Hepatic stellate cell (primary cell): ENCODE measurements around the gene GLOD4.
A peak's percentile ranks its signal among the peaks of the same experiment; 100 is the strongest.
"Not testable (repeated sequence)": the region's sequence is repeated elsewhere in the genome, so short reads cannot be mapped to it uniquely, and the experiment has no call there.

Source experiments
- DNase-seq: peaks from one replicate; pipeline ENCODE4 v3.0.0; 2011; ENCODE audit warnings: low spot score

Gene GLOD4

GRCh38 chr17:802901-803881, 21.1 kb upstream of the GLOD4 start:
- DNase-seq: no peak

GRCh38 chr17:802481-802880, 20.4 kb upstream of the GLOD4 start:
- DNase-seq: no peak

GRCh38 chr17:801660-802059, 19.6 kb upstream of the GLOD4 start:
- DNase-seq: no peak

DNA sequence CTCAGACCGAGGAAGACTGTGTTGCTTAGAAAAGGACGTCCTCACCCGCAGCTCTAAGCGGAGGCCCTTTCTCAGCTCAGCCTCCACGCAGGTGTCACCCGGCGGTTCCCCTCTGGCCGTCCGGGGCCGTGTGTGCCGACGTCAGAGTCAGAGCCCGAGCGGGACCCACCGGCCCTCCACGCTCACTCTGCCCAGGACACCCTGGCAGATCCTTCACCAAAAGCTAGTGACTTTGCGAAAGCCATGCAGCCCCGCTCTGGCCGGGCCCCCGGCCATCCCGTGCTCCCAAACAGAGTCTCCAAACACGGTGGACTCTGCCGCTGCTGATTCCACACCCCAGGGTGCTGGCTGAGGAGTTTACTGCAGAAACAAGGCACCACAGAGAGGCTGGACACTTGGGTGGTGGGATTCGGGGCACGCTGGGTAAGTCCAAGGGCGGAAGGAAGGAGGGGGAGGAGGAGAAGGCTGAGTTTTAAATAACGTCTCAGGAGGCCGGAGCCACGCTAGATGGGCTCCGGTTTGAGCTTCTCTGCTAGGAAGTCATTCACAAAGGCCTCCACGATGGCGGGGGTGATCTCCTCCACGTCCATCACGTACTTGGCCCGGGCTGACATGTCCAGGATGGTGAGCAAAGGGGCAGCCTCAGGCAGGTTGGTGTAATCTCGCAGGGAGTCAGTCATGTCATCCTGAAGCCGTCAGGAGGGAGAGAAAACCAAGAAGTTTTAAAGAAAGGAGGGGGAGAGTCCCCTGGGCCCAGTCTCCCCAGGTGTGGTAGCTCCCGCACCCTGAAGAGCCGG, 18.6 kb upstream of the GLOD4 start:
- no peak for DNase-seq

GRCh38 chr17:799261-799660, 17.2 kb upstream of the GLOD4 start:
- DNase-seq: no peak

DNA sequence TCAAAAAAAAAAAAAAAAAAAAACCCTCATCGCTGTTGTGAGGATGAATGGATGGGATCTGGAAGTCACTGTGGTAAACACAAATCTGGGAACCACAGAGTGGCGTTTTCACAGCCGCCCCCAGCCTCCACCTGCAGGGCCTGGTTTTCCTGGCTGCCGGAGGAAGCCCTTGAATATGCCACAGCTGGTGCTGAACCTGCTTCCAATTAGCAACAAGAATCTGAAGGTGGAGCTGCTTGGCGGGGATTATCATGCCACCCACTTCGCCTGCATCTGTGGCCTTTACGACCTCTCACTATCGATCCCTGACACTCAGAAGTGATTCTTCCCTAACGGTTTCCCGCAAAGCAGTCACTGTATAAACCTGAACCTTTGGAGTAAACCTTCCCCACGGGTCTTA, 16.2 kb upstream of the GLOD4 start:
- no peak for DNase-seq

DNA sequence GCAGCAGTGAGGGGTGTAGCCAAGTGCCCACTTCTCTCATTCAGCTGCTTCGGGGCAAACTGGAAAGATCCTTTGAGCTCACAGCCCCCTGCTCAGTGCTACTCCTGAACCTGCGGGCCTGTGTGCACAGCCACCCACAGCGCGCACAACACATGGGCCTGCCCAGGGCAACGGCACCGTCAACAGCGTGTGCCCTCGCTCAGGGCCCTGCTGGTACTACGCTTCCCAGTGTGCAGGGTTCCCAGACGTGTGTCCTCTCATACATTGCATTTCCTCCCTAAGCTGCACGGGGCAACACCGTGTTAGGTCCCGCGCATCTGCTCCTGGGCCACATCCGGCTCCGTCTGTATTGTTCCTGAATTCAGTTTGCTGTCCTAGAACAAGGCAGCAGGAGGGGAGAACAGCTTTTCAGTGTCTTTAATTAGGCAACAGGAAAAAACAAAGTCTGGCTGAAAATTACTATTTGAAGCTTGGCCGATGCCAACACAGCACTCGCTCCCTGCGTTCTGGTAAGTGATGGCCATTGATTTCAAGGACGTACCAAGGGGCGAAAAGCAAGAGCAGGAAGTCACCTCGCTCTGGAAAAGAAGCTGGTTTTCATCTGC, 15.3 kb upstream of the GLOD4 start:
- DNase-seq: no peak

DNA sequence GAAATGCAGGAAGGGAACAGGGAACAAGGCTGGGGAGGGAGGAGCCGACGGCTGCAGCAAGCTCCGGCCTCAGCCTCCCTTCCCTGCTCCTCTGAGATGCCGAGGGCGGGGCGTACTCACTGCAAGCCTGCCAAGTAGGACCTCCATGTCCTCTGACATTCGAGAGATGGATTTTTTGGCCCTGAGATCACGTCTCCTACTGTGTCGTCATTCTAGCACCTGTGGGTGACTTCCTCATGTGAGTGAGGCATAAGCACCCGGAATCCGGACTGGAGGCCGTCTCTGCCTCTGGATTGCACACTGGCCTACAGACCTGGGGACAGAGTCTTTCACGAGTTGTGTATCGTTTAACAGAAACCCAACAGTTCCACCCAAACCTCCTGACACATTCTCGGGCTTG, 14.5 kb upstream of the GLOD4 start:
- no peak for DNase-seq

- no peak for DNase-seq
Measured at GRCh38 chr17:795721-796120, 13.6 kb upstream of the GLOD4 start.

DNA sequence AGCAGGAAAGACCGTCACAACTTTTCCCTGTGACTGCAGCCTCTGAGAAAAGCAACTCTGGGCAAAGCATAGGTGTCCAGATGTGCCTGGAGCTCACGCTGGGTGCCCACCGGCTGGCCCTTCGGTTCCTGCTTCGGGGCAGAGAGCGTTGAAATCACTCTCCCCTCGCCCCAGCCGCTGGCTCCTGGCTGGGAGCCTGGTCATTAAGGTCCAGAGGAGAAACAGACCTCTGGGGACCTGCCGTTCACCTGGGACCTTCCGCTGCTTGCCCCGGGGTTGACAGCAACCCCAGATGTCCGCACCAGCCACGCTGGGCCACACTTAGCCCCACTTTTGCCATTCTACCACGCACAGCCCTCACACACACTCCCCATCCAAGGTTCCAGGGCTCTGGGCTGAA, 13.2 kb upstream of the GLOD4 start:
- DNase-seq: no peak

DNA sequence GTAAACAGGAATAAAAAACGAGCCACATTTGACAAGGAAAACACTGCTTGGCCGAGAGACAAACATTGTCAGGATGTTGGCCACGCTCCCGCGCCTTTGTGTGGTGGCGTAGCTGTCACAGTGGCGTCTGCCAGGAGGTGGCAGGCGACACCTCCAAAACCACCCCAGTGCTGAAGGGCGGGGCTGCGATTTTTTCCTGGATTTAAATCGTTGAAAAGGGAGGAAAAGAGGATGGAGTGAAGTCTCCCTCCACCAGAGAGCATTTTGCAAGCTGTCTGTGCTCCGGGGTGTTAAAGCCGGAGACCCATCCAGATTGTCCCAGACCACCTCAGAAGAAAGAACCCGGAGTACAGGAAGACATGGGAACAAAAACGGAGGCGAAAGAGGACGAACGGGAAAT, 12.8 kb upstream of the GLOD4 start:
- peak; percentile 90 for DNase-seq

GRCh38 chr17:792277-792676, 10.2 kb upstream of the GLOD4 start:
- no peak for DNase-seq

GRCh38 chr17:791829-792228, 9.7 kb upstream of the GLOD4 start:
- no peak for DNase-seq

DNA sequence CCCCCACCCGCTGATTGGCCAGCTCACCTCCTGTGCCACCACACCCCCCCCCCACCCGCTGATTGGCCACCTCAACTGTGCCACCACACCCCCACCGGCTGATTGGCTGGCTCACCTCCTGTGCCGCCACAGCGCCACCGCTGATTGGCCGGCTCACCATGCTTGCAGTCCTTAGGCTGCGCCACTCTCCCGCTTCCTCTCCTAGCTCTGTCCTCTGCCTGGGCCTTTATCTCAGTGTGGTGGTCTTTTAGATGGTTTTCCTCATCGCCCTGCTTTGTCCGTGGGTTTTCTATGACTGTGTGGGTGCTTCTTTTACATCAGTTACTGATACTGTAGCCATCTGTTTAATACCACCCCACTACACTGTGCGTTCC, 8.8 kb upstream of the GLOD4 start:
- not testable (repeated sequence) for DNase-seq

DNA sequence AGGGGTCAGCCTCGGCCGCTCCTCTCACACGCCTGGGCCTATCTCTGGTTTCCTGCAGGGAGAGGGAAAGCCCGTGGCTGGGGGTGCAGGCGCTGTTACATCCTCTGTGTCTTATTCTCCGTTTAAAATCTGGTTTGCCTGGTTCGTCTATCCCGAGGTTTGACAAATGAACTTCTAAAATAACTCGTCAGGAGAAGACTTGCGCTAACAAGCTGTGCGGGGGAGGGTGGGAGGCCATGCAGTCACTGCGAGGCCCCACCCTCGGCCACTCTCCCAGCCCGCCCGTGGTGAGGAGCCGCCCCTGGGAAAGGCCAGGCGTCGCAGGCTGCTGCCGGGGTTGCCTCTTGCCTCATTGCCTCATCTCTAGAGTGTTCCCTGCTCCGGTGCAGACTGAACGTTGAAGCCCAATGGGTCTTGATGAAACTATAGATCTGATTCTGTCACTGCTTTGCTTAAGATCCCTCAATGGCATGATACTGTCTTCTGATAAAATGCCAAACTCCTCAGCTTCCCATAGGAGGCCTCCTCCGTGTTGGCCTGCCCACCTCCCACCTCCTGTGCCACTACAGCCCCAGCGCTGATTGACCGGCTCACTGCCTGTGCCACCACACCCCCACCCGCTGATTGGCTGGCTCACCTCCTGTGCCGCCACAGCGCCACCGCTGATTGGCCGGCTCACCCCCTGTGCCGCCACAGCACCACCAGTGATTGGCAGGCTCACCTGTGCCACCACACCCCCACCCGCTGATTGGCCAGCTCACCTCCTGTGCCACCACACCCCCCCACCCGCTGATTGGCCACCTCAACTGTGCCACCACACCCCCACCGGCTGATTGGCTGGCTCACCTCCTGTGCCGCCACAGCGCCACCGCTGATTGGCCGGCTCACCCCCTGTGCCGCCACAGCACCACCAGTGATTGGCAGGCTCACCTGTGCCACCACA, 8.1 kb upstream of the GLOD4 start:
- DNase-seq: not testable (repeated sequence)

- DNase-seq: no peak
Measured at GRCh38 chr17:789160-789840, 7.2 kb upstream of the GLOD4 start.

GRCh38 chr17:788551-788950, 6.5 kb upstream of the GLOD4 start:
- no peak for DNase-seq

DNA sequence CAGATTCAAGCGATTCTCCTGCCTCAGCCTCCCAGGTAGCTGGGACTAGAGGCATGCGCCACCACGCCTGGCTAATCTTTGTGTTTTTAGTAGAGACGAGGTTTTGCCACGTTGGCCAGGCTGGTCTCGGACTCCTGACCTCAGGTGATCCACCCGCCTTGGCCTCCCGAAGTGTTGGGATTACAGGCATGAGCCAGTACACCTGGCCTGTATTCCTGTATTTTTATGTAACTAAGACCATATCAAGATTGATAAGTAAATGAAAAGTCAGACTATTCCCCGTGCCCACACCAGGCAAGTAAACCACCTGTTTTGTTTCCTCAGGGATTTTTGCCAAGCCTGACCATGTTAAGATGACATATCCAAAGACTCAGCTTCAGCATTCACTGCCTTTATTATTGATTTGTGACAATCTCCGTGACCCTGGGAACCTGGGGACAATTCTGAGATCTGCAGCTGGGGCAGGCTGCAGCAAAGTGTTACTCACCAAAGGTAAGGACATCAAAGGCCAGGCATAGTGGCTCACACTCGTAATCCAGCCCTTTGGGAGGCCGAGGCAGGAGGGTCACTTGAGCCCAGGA, 5.7 kb upstream of the GLOD4 start:
- no peak for DNase-seq

- not testable (repeated sequence) for DNase-seq
Measured at GRCh38 chr17:785901-786300, 3.8 kb upstream of the GLOD4 start.

DNA sequence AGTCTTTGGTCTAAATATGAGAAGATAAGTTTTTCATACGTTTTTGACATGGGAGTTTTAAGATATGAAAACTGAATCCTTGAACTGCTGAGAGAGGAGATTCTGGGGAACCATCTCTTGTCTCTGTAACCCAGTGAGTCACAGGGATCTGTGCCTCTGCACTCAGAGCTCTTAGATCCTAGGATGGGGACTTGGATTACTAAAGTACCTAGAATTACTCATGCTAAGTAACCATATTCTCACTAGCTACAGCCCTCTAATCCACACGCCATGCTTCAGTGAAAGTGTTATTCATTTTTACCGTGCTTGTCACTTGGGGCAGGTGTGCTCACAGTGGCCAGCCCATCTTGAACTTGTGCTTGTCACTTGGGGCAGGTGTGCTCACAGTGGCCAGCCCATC, 2.1 kb upstream of the GLOD4 start:
- no peak for DNase-seq

DNA sequence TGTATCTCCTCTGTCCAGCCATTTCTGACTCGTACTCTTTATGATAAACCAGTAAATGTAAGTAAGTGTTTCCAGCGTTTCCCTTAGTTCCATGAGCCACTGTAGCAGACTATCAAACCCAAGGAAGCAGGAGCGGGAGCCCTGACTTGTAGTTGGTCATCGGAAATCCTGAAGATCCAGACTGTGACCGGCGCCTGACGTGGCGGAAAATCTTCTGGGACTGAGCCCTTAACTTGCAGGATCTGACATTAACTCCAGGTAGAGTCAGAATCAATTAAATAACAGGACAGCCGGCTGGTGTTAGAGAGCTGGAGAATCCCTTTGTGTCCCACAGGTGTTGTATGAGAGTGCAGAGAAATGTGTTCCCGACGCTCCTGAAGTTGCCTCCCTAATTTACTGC, 4.0 kb downstream of the GLOD4 start:
- DNase-seq: no peak
